Spinal cord (tissue), 10 donors: Measurements from ENCODE around the gene MZB1. TPM values are rescaled to one million over a fixed set of nuclear protein-coding genes. Genes with fewer than 3 reads are reported as not detected.
"Not testable (repeated sequence)": the region's sequence is repeated elsewhere in the genome, so short reads cannot be mapped to it uniquely, and the experiment has no call there.

Experiments
- DNase-seq, 6 donors: peaks; one replicate each; pipeline versions ENCODE4 v3.0.0 to v3.0.0-alpha.2; 2013 to 2015; ENCODE audit warnings: low spot score in 6 of 6, low read depth in 4 of 6
- H3K27ac ChIP-seq: one replicate; pipeline ENCODE4 v1.5.1; 2013; ENCODE audit warnings: low read depth, low read length, control low read depth
- H3K27me3 ChIP-seq: one replicate; pipeline ENCODE4 v1.6.1; 2013; ENCODE audit warnings: low read length; ENCODE audit not compliant: control insufficient read depth, insufficient read depth
- H3K36me3 ChIP-seq: one replicate; pipeline ENCODE4 v1.6.1; 2013; ENCODE audit warnings: low read length; ENCODE audit not compliant: control insufficient read depth, insufficient read depth
- H3K4me1 ChIP-seq: one replicate; pipeline ENCODE4 v1.6.1; 2013; ENCODE audit warnings: low read length; ENCODE audit not compliant: control insufficient read depth, insufficient read depth
- H3K4me3 ChIP-seq: one replicate; pipeline ENCODE4 v1.5.1; 2013; ENCODE audit warnings: low read depth, low read length, control low read depth
- H3K9me3 ChIP-seq: one replicate; pipeline ENCODE4 v1.6.1; 2013; ENCODE audit warnings: low read length; ENCODE audit not compliant: control insufficient read depth, insufficient read depth
- WGBS: methylation state at CpG from one replicate; pipeline ENCODE4 v1.1.5; 2013; ENCODE audit warnings: missing lambda C conversion rate; ENCODE audit not compliant: insufficient coverage; 5-methylcytosine and 5-hydroxymethylcytosine counted together
- polyA plus RNA-seq, 2 donors: library from polyadenylated mRNA; unstranded; fragments of 120-200 nt; gene quantifications; one replicate each; pipeline ENCODE4 v1.2.1, GENCODE V29; 2013; ENCODE audit not compliant: insufficient read length in 2 of 2
- total RNA-seq, 2 donors: library from RNA; depleted of rRNA in 1 of 2; stranded (reverse); fragments of 120-200 nt in 1 of 2; fragments of >200 nt in 1 of 2; gene quantifications; one replicate each; pipeline versions ENCODE4 v1.2.3 to v1.2.4, GENCODE V29; 2013 to 2014
- donor health status: healthy.

The MZB1 gene
- total and polyA plus RNA-seq, 4 donors, result 0.17 to 0.60 (median 0.46) TPM

DNA sequence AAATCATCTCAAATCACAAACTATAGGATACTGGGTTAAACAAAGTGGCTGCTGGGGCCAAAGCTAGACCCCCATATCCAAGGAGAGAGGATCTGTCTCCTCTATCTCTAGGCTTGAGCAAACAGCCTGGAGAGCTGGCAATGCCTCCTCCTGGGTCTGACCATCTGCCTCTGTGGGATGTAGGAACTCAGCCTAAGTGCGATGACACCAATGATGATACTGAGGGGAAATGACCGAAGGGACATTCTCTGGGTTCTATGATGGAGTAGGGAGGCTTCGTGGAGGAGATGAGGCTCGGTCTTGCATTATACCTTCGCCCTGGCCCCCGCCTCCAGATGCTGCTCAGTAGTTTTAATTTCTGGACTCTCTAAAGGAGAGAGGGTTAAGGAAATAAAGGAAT lies 23.4 kb upstream of the MZB1 start:
- no peak overlapping the region for H3K4me3 ChIP-seq
- H3K27ac ChIP-seq, result no peak overlapping the region
- 96% methylated on average over 3 of the region's 6 CpGs for WGBS
- peaks cover 20% of the 10 kb centered on the region for H3K36me3 ChIP-seq
- no peaks in the 10 kb centered on the region for H3K9me3 ChIP-seq
- DNase-seq, result no peak
- peaks cover 41% of the 10 kb centered on the region for H3K4me1 ChIP-seq
- H3K27me3 ChIP-seq, result no peaks in the 10 kb centered on the region

DNA sequence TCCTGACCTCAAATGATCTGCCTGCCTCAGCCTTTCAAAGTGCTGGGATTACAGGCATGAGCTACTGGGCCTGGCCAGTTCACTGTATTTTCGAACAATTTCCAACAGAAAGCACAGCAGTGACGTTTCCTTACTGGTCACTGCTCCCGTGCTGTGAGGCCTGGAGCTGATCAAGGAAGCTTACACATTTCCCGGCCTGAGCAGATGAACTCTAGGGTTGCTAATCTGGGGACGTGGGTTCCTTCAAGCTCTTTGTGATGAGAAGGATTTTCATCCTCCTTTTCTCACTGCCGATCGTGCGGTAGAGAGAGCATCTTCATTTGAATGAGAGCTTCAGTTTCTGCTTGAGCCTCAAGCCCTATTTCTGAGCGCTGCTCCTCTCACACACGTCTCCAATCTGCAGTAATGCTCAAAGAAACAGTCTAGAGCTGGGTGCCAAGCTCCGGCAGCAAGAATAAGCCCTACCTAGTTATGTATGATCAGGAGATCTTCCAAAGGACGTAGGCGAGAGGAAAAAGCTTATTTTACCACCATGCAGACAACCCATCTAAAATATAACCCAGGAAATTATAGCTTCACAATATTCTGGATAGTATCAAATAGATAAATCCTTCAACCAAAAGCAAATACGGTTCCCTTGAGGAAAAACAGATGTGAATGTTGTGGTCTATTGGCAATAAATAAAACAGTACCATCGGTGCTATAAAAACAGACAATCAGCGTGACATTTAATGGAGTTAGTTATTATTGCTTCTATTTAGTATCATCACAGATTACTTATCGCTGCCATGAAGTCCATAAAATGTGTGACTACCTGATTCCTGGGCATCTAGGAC lies 21.5 kb upstream of the MZB1 start:
- no peak overlapping the region for H3K27ac ChIP-seq

DNA sequence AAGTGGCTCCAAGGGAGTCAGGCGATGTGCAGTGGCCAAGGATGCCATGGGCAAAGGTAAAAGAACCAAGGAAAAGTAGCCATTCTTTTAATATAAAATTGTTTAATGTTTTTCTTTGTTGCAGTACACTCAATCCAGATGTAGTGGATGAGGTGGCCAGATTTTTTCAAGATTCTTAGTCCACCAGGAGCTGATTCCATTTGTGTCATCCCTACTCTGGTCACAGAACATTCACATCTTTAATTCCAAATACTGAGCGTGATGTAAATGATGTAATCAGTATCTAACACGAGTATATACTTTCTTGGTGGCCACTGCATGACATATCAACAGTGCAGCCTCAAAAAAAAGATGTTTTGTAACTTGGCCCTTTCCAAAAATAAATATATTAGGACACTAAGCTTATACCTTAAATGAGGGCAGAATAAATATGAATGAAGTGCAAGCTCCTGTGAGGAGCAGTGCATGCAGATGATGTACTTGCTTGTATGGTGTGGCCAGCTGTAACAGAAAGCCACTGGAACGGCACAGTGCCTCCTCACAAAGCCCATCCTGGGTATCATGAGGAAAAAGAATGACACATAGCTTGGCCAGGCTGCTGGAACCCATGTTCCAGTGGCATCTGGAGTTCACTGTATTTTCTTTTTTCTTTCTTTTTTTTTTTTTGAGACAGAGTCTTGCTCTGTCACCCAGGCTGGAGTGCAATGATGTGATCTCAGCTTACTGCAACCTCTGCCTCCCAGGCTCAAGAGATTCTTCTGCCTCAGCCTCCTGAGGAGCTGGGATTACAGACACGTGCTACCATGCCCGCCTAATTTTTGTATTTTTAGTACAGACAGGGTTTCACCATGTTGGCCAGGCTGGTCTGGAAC lies 20.6 kb upstream of the MZB1 start:
- peaks cover 10% of the 10 kb centered on the region for H3K36me3 ChIP-seq
- no peak for DNase-seq
- H3K27ac ChIP-seq, result no peak overlapping the region
- no peaks in the 10 kb centered on the region for H3K27me3 ChIP-seq
- no peaks in the 10 kb centered on the region for H3K9me3 ChIP-seq
- WGBS, result 72% methylated on average over 2 of the region's 6 CpGs
- H3K4me1 ChIP-seq, result peaks cover 20% of the 10 kb centered on the region
- no peak overlapping the region for H3K4me3 ChIP-seq

More for the DNA sequence above, 21.5 kb upstream of the MZB1 start:
- Histone ChIP-seq H3K9me3 (no peaks in the 10 kb centered on the region), H3K4me3 (no peak overlapping the region), H3K4me1 (peaks cover 25% of the 10 kb centered on the region), H3K27me3 (no peaks in the 10 kb centered on the region), H3K36me3 (peaks cover 10% of the 10 kb centered on the region)
- DNase-seq, result peak in 1 of 6 donors; percentile 64
- WGBS, result 81% methylated on average over 4 of the region's 17 CpGs

DNA sequence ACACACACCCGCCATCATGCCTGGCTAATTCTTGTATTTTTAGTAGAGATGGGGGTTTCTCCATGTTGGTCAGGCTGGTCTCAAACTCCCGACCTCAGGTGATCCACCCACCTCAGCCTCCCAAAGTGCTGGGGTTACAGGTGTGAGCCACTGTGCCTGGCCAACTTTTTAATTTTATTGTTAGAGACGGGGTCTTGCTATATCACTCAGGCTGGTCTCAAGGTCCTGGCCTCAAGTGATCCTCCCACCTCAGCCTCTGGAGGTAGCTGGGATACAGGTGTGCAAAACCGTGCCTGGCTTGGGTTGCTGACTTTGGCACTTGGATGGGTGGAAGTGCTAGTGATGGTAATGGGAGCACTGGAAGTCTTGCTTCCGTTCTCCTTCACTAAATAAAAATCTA lies 19.4 kb upstream of the MZB1 start:
- H3K9me3 ChIP-seq, H3K27ac ChIP-seq, DNase-seq, H3K27me3 ChIP-seq, H3K4me3 ChIP-seq: not testable (repeated sequence)
- no CpG with 5 or more reads among the region's 5 CpGs for WGBS
- Histone ChIP-seq H3K36me3 (peaks cover 10% of the 10 kb centered on the region), H3K4me1 (peaks cover 16% of the 10 kb centered on the region)

DNA sequence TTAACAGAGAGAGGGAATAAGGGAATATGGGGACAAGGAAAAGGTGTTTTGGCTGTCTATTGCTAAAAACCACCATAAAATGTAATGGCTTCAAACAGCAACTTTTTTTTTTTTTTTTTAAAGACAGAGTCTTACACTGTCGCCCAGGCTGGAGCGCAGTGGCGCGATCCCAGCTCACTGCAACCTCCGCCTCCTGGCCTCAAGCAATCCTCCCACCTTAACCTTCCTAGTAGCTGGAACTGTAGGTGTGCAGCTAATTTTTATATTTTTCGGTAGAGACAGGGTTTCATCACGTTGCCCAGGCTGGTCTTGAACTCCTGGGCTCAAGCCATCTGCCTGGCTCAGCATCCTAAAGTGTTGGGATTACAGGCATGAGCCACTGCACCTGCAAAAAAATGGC lies 18.5 kb upstream of the MZB1 start:
- no peaks in the 10 kb centered on the region for H3K27me3 ChIP-seq
- no peak overlapping the region for H3K27ac ChIP-seq
- no peaks in the 10 kb centered on the region for H3K9me3 ChIP-seq
- peaks cover 17% of the 10 kb centered on the region for H3K4me1 ChIP-seq
- WGBS, result 83% methylated on average over 2 of the region's 7 CpGs
- peaks cover 10% of the 10 kb centered on the region for H3K36me3 ChIP-seq
- H3K4me3 ChIP-seq, result no peak overlapping the region
- no peak for DNase-seq

DNA sequence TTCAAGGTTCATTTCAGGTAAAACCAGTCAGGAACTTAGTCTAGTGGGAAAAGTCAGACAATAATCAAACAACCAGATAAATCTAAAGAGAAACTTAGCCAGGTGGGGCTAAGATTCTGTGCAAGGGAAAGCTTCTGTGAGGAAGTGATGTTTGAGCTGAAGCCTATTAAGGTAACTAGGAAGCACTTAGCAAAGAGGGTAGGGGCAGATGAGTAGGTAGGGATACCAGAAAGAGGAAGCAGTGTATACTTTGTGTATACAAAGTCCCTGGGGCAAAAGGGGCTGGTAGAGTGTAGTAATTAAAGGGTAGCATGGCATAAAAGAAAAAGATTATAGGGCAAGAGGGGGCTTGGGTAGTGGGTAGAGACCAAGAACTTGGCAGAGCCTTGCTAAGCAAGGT lies 17.8 kb upstream of the MZB1 start:
- Histone ChIP-seq H3K27ac (no peak overlapping the region), H3K9me3 (no peaks in the 10 kb centered on the region), H3K4me1 (peaks cover 24% of the 10 kb centered on the region), H3K4me3 (no peak overlapping the region), H3K27me3 (no peaks in the 10 kb centered on the region), H3K36me3 (peaks cover 7% of the 10 kb centered on the region)
- no peak for DNase-seq

DNA sequence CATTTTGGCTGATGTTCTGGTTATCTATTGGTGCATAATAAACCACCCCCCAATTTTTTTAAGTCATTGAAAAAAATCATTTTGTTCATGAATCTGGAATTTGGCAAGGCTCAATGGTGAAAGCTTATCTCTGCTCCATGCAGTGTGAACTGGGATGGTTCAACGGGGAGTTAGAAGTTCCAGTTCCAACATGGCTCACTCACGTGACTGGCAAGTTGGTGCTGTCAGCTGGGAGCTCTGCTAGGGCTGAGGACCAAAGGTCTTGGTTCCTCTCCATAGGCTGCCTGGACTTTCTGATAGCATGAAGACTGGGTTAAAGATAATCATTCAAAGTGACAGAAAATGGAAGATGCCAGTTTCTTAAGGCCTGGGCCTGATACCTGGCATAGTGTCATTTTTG lies 17.2 kb upstream of the MZB1 start:
- Histone ChIP-seq H3K27me3 (no peaks in the 10 kb centered on the region), H3K4me1 (peaks cover 25% of the 10 kb centered on the region), H3K36me3 (peaks cover 3% of the 10 kb centered on the region), H3K9me3 (no peaks in the 10 kb centered on the region), H3K27ac (no peak overlapping the region), H3K4me3 (no peak overlapping the region)
- WGBS, result 93% methylated on average over 2 of the region's 2 CpGs
- DNase-seq, result no peak

DNA sequence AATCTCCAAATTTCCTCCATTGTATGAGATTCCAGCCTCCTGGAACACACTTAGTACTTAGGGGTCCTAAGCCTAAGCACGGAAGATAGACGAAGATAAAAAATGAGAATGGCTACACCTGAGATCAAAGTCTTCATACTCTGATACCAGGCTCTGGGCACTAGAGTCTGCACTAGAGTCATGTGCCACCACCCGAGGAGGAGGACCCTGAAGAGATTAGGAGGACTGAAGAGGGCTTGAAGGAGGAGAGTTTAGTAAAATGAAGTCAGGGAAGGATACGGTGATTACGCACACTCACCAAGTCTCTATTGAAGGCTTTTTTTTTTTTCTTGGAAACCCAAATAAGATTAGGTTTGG lies 14.7 kb upstream of the MZB1 start:
- Histone ChIP-seq H3K36me3 (peaks cover 8% of the 10 kb centered on the region), H3K4me3 (peak overlapping the region; percentile 79), H3K27ac (peak overlapping the region; percentile 99), H3K27me3 (no peaks in the 10 kb centered on the region), H3K9me3 (no peaks in the 10 kb centered on the region), H3K4me1 (peaks cover 25% of the 10 kb centered on the region)
- no peak for DNase-seq
- WGBS, result 0% methylated on average over 1 of the region's 5 CpGs

DNA sequence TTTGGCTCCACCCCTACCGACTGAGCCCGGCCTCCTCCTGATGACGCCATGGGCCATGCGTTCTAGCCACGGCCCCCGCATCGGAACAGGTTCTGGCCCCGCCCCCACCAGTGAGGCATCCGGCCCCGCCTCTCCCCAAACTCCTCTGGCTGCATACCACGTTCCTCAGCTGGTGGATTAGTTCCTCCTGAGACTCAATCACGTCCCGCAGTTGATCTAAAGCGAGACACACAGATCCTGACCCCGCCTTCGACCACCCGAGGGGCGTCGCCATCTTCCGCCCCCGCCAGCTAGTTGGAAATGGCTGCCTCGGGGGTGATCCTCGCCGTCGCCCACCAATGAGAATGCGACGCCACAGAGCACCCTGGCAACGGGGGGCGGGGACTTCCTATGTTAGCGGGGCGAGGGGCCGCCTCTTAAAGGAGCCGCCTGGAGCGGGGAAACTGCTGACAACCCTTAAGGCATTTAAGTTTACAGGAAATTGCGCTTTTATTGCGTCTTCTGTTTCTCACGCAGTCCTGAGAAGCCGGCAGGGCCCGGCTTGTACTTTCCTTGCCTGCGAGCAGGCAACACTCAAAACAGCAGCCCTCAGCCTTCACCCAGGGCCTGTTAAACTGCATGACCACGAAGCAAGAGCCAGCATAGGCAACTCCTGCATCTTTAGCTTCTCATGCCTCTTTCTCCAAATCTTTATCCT lies 14.2 kb upstream of the MZB1 start, which contains the start of gene SPATA24:
SPATA24 (minus strand) TSS at position 303 of the 697 bp plus-strand sequence; CDS start at position 274, 29 bp downstream.
- peaks cover 8% of the 10 kb centered on the region for H3K36me3 ChIP-seq
- DNase-seq, result peak; percentile 94 to 99 (median 96)
- no peaks in the 10 kb centered on the region for H3K9me3 ChIP-seq
- 0% methylated on average over 41 of the region's 41 CpGs for WGBS
- peaks cover 25% of the 10 kb centered on the region for H3K4me1 ChIP-seq
- peak within 1 kb of the TSS; percentile 79 for H3K4me3 ChIP-seq
- peak within 1 kb of the TSS; percentile 99 for H3K27ac ChIP-seq
- no peaks in the 10 kb centered on the region for H3K27me3 ChIP-seq
